ENCODE data around the gene PAQR8. TPM values are rescaled to one million over a fixed set of nuclear protein-coding genes. Genes with fewer than 3 reads are reported as not detected.
A peak's percentile ranks its signal among the peaks of the same experiment; 100 is the strongest.

PAQR8 gene
- total and polyA plus RNA-seq, 2 donors (not counting 1 experiment from before 2014, with no cell fraction given) = 2.6 to 6.1 TPM

DNA sequence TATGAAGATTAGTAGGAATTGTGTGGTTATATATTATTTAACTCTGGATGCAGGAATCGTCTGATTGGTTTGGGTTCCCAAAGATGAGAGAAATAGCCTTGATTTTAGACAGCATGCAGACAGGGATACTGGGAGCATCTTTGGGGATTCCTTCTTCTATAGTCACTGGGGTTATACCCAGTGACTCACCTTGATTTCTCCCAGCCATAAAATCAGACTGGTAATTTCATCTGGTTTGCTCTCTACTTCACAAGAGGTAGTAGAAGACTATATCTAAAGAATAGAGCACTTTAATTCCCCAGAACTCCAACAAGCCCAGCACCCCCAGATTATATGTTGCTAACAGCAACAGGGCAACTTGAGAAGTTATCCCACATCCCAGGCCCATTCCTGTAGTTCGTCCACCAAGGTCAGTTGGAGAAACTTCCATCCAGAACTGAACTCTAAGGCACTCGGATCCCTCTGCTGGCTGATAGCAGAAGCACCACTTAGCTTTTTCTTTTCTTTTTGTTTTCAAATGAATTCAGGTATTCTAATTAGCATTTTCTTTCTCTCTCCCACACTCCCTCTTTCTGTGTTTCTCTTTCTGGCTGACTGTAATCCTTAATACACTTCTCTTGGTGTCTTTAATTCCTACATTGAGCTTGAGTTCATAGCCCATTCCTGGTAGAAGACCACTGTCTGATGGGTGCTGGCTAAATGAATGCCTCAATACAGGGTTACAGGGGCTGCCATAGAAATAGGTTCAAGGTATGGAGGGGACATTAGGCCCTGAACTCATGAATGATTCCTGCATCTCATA is 37.8 kb downstream of the PAQR8 start:
- peaks cover 2% of the 10 kb centered on the region for H3K36me3 ChIP-seq (ENCODE audit: control insufficient read depth, insufficient read depth, low read length)
- H3K79me2 ChIP-seq (ENCODE audit: control insufficient read depth, insufficient read depth, low read length) = no peaks in the 10 kb centered on the region
- H3K4me1 ChIP-seq (ENCODE audit: control insufficient read depth, extremely low read depth, insufficient read depth, low read length) = no peaks in the 10 kb centered on the region
- H3K27ac ChIP-seq (ENCODE audit: insufficient read depth, low read length) = no peak overlapping the region
- TF ChIP-seq, protein P1, sequence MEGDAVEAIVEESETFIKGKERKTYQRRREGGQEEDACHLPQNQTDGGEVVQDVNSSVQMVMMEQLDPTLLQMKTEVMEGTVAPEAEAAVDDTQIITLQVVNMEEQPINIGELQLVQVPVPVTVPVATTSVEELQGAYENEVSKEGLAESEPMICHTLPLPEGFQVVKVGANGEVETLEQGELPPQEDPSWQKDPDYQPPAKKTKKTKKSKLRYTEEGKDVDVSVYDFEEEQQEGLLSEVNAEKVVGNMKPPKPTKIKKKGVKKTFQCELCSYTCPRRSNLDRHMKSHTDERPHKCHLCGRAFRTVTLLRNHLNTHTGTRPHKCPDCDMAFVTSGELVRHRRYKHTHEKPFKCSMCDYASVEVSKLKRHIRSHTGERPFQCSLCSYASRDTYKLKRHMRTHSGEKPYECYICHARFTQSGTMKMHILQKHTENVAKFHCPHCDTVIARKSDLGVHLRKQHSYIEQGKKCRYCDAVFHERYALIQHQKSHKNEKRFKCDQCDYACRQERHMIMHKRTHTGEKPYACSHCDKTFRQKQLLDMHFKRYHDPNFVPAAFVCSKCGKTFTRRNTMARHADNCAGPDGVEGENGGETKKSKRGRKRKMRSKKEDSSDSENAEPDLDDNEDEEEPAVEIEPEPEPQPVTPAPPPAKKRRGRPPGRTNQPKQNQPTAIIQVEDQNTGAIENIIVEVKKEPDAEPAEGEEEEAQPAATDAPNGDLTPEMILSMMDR (conservative IDR thresholded peaks at IDR 0.05 in 1 of 2, IDR thresholded peaks at IDR 0.05 in 1 of 2; ENCODE audit: low read depth in 1 of 2, low read length in 2 of 2) = peak; percentile 95 to 96
- TF ChIP-seq EZH2 (IDR thresholded peaks at IDR 0.05; ENCODE audit: low read length, missing control alignments) = no peak
- H4K20me1 ChIP-seq (ENCODE audit: control insufficient read depth, extremely low read depth, insufficient read depth, low read length) = no peaks in the 10 kb centered on the region
- no peaks in the 10 kb centered on the region for H3K27me3 ChIP-seq (ENCODE audit: control insufficient read depth, insufficient read depth, low read length)
- H3K9me3 ChIP-seq (ENCODE audit: control insufficient read depth, insufficient read depth, low read depth, low read length) = no peaks in the 10 kb centered on the region
- H2AFZ ChIP-seq (ENCODE audit: low read length) = no peak overlapping the region
- H3K4me2 ChIP-seq (ENCODE audit: extremely low read depth, insufficient read depth, low read length) = no peak overlapping the region
- DNase-seq (ENCODE audit: low read depth in 2 of 2) = peak; percentile 51 to 77
- H3K9ac ChIP-seq (ENCODE audit: insufficient read depth, low read length) = no peak overlapping the region
- H3K4me3 ChIP-seq (replicated peaks in 1 of 4; ENCODE audit: control extremely low read depth in 1 of 4, insufficient read depth in 1 of 4, low read depth in 3 of 4, low read length in 4 of 4) = no peak overlapping the region

DNA sequence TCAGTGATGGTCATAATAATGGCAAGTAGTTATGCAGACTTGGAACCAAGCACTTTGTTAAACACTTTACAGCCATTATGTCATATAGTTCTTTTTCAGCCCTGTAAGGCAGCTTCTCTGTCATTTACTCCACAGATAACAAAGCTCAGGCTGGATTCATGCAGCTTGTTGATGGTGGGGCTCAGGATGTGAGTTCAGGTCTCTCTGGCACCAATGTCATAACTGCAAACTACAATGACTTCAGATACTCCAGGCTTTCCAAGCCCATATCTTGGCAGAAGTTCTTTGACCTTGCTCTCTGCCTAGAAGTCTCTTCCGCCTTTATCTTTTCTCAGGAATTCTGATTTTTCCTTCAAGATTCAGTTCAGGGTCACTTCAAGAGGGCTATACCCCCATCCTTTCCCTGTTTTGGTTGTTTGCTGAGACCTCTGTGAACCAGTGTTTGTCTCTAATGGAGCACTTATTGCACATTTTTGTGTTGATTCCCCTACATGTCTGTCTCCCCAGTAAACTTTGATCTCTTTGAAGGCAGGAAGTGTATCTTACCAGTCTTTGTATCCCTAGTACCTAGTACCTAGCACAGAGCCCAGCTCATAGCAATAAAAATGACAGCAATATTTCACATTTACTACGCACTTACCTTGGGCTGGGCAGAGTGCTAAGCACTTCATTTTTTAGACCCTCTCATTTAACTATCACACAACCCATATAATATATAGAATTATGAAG is 38.5 kb downstream of the PAQR8 start:
- Histone ChIP-seq H3K4me2 (ENCODE audit: extremely low read depth, insufficient read depth, low read length) (no peak overlapping the region), H3K36me3 (ENCODE audit: control insufficient read depth, insufficient read depth, low read length) (peaks cover 2% of the 10 kb centered on the region), H3K27me3 (ENCODE audit: control insufficient read depth, insufficient read depth, low read length) (no peaks in the 10 kb centered on the region), H4K20me1 (ENCODE audit: control insufficient read depth, extremely low read depth, insufficient read depth, low read length) (no peaks in the 10 kb centered on the region), H3K4me1 (ENCODE audit: control insufficient read depth, extremely low read depth, insufficient read depth, low read length) (no peaks in the 10 kb centered on the region), H3K27ac (ENCODE audit: insufficient read depth, low read length) (no peak overlapping the region), H3K4me3 (replicated peaks in 1 of 4; ENCODE audit: control extremely low read depth in 1 of 4, insufficient read depth in 1 of 4, low read depth in 3 of 4, low read length in 4 of 4) (no peak overlapping the region), H2AFZ (ENCODE audit: low read length) (no peak overlapping the region), H3K9me3 (ENCODE audit: control insufficient read depth, insufficient read depth, low read depth, low read length) (no peaks in the 10 kb centered on the region), H3K79me2 (ENCODE audit: control insufficient read depth, insufficient read depth, low read length) (no peaks in the 10 kb centered on the region), H3K9ac (ENCODE audit: insufficient read depth, low read length) (no peak overlapping the region)
- TF ChIP-seq, protein P1 (conservative IDR thresholded peaks at IDR 0.05 in 1 of 2, IDR thresholded peaks at IDR 0.05 in 1 of 2; ENCODE audit: low read depth in 1 of 2, low read length in 2 of 2) = no peak
- TF ChIP-seq EZH2 (IDR thresholded peaks at IDR 0.05; ENCODE audit: low read length, missing control alignments) = no peak
- DNase-seq (ENCODE audit: low read depth in 2 of 2) = no peak

DNA sequence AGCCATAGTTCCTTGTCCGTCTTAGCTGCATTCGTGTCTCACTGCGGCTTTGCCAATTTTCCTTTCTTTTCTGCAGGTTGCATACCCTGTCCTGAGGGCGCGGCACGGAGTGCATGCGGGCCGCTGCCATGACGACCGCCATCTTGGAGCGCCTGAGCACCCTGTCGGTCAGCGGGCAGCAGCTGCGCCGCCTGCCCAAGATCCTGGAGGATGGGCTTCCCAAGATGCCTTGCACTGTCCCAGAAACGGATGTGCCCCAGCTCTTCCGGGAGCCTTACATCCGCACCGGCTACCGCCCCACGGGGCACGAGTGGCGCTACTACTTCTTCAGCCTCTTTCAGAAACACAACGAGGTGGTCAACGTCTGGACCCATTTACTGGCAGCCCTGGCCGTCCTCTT is 41.1 kb downstream of the PAQR8 start:
- no peak for DNase-seq (ENCODE audit: low read depth in 2 of 2)
- H4K20me1 ChIP-seq (ENCODE audit: control insufficient read depth, extremely low read depth, insufficient read depth, low read length) = no peaks in the 10 kb centered on the region
- no peaks in the 10 kb centered on the region for H3K4me1 ChIP-seq (ENCODE audit: control insufficient read depth, extremely low read depth, insufficient read depth, low read length)
- H3K9ac ChIP-seq (ENCODE audit: insufficient read depth, low read length) = no peak overlapping the region
- no peak overlapping the region for H3K27ac ChIP-seq (ENCODE audit: insufficient read depth, low read length)
- TF ChIP-seq, protein P1 (conservative IDR thresholded peaks at IDR 0.05 in 1 of 2, IDR thresholded peaks at IDR 0.05 in 1 of 2; ENCODE audit: low read depth in 1 of 2, low read length in 2 of 2) = no peak
- no peak for TF ChIP-seq EZH2 (IDR thresholded peaks at IDR 0.05; ENCODE audit: low read length, missing control alignments)
- no peak overlapping the region for H3K4me3 ChIP-seq (replicated peaks in 1 of 4; ENCODE audit: control extremely low read depth in 1 of 4, insufficient read depth in 1 of 4, low read depth in 3 of 4, low read length in 4 of 4)
- no peaks in the 10 kb centered on the region for H3K9me3 ChIP-seq (ENCODE audit: control insufficient read depth, insufficient read depth, low read depth, low read length)
- no peaks in the 10 kb centered on the region for H3K79me2 ChIP-seq (ENCODE audit: control insufficient read depth, insufficient read depth, low read length)
- H3K36me3 ChIP-seq (ENCODE audit: control insufficient read depth, insufficient read depth, low read length) = peaks cover 2% of the 10 kb centered on the region
- no peak overlapping the region for H3K4me2 ChIP-seq (ENCODE audit: extremely low read depth, insufficient read depth, low read length)
- H2AFZ ChIP-seq (ENCODE audit: low read length) = no peak overlapping the region
- no peaks in the 10 kb centered on the region for H3K27me3 ChIP-seq (ENCODE audit: control insufficient read depth, insufficient read depth, low read length)
